CD8-positive, alpha-beta memory T cell (primary cell): ENCODE results near the gene C19orf12. TPM values are rescaled to one million over a fixed set of nuclear protein-coding genes. Genes with fewer than 3 reads are reported as not detected.
"Not testable (repeated sequence)": the region's sequence is repeated elsewhere in the genome, so short reads cannot be mapped to it uniquely, and the experiment has no call there.

ENCODE experiments used
- CTCF ChIA-PET: fragments of 350-600 bp; sonication (Branson Sonifier 250); formaldehyde crosslinking; loops from one replicate; lab custom pipeline; 2021; ENCODE audit warnings: antibody characterized with exemption; lab: Charles Lee
- POLR2A ChIA-PET: fragments of 350-600 bp; sonication (Branson Sonifier 250); formaldehyde crosslinking; loops from one replicate; lab custom pipeline; 2021; ENCODE audit warnings: antibody characterized with exemption; lab: Charles Lee
- DNase-seq, 5 donors: peaks; one replicate each; pipeline versions ENCODE4 v3.0.0 to v3.0.0-alpha.2; 2020 to 2022; ENCODE audit warnings: mixed read lengths in 1 of 5
- H3K27ac ChIP-seq: one replicate; pipeline ENCODE4 v1.7.0; 2013; ENCODE audit warnings: low read depth, mild to moderate bottlenecking, low read length, moderate library complexity
- H3K27me3 ChIP-seq: 2 replicates; pipeline ENCODE4 v1.7.0; 2013; ENCODE audit warnings: low read length, mild to moderate bottlenecking; ENCODE audit not compliant: insufficient read depth, poor library complexity, severe bottlenecking
- H3K36me3 ChIP-seq: 2 replicates; pipeline ENCODE4 v1.7.0; 2013; ENCODE audit warnings: mild to moderate bottlenecking, low read length, moderate library complexity; ENCODE audit not compliant: insufficient read depth
- H3K4me1 ChIP-seq: 2 replicates; pipeline ENCODE4 v1.7.0; 2013; ENCODE audit warnings: mild to moderate bottlenecking, low read length, moderate library complexity; ENCODE audit not compliant: insufficient read depth
- H3K4me3 ChIP-seq: 2 replicates; pipeline ENCODE4 v1.7.0; 2013; ENCODE audit warnings: mild to moderate bottlenecking, low read length
- H3K9me3 ChIP-seq: 2 replicates; pipeline ENCODE4 v1.7.0; 2013; ENCODE audit warnings: mild to moderate bottlenecking, low read length
- H3K27ac Mint-ChIP-seq, 8 donors: one replicate each; pipeline ENCODE4 v1.8.0; 2020 to 2021; ENCODE audit warnings: mixed read lengths in 8 of 8, mild to moderate bottlenecking in 6 of 8, inconsistent platforms in 3 of 8, moderate library complexity in 3 of 8
- H3K27me3 Mint-ChIP-seq, 2 donors: one replicate each; pipeline ENCODE4 v1.8.0; 2020 to 2021; ENCODE audit warnings: mixed read lengths in 2 of 2, mild to moderate bottlenecking in 1 of 2, moderate library complexity in 1 of 2
- H3K36me3 Mint-ChIP-seq, 3 donors: one replicate each; pipeline ENCODE4 v1.8.0; 2020 to 2021; ENCODE audit warnings: mixed read lengths in 3 of 3, inconsistent platforms in 1 of 3, mild to moderate bottlenecking in 1 of 3
- H3K4me1 Mint-ChIP-seq, 3 donors: one replicate each; pipeline ENCODE4 v1.8.0; 2020 to 2021; ENCODE audit warnings: mixed read lengths in 3 of 3, inconsistent platforms in 1 of 3, mild to moderate bottlenecking in 1 of 3
- H3K4me3 Mint-ChIP-seq, 7 donors: one replicate each; pipeline ENCODE4 v1.8.0; 2020 to 2021; ENCODE audit warnings: mixed read lengths in 7 of 7, mild to moderate bottlenecking in 6 of 7, moderate library complexity in 4 of 7, inconsistent platforms in 2 of 7
- H3K9me3 Mint-ChIP-seq, 5 donors: one replicate each; pipeline ENCODE4 v1.8.0; 2020 to 2022; ENCODE audit warnings: mixed read lengths in 5 of 5, mild to moderate bottlenecking in 3 of 5, moderate library complexity in 2 of 5, inconsistent platforms in 1 of 5
- polyA plus RNA-seq: library from polyadenylated mRNA; unstranded; fragments of 300-500 nt; fragmentation: Illumina TruSeq; gene quantifications from one replicate; pipeline ENCODE4 v1.2.3, GENCODE V29; 2021
- total RNA-seq, 2 experiments: library from RNA; stranded (reverse); gene quantifications; one replicate each; pipeline ENCODE4 v1.2.3, GENCODE V29; 2021

Gene C19orf12
- total and polyA plus RNA-seq, 3 experiments from 2014 or later = 32.3 to 35.3 (median 33.0) TPM

- no peaks in the 10 kb centered on the region for H3K9me3 Mint-ChIP-seq
- peak overlapping the region; percentile 72 to 93 (median 84) for H3K4me3 Mint-ChIP-seq
- peak in 1 of 5 donors; percentile 60 for DNase-seq
- ChIA-PET CTCF (interaction anchor here (0.8 to 9.3 kb wide), 8 partner anchors 16 to 163 kb away, joined by 3 to 175 read pairs (median 42); partner anchors contain the start of genes PLEKHF1 and POP4), POLR2A (interaction anchor here (0.6 to 6.2 kb wide), 4 partner anchors 17 to 105 kb away, joined by 5 to 60 read pairs (median 26); partner anchors contain the start of gene POP4)
- peaks cover 7% of the 10 kb centered on the region for H3K36me3 ChIP-seq
- H3K27me3 Mint-ChIP-seq = no peaks in the 10 kb centered on the region
- no peaks in the 10 kb centered on the region for H3K9me3 ChIP-seq
- peaks cover 66% of the 10 kb centered on the region for H3K4me1 ChIP-seq
- no peak overlapping the region for H3K27ac ChIP-seq
- H3K36me3 Mint-ChIP-seq = peaks cover 0 to 37% (median 3%) of the 10 kb centered on the region in 3 donors
- H3K27ac Mint-ChIP-seq = peak overlapping the region; percentile 80 to 100 (median 96)
- no peaks in the 10 kb centered on the region for H3K27me3 ChIP-seq
- peak overlapping the region; percentile 53 for H3K4me3 ChIP-seq
- H3K4me1 Mint-ChIP-seq = peaks cover 68 to 82% (median 81%) of the 10 kb centered on the region in 3 donors
Measured at GRCh38 chr19:29711584-29712132, 3.4 kb downstream of the C19orf12 start.

DNA sequence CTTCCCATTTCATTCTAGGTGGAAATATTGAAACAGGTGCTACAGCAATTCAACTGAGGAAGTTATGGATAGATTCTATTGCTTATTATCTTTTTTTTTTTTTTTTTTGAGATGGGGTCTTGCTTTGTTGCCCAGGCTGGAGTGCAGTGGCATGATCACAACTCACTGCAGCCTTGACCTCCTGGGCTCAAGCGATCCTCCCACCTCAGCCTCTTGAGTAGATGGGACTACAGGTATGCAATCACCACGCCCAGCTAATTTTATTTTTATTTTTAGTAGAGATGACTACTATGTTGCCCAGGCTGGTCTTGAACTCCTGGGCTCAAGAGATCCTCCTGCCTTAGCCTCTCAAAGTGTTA lies 5.6 kb downstream of the C19orf12 start:
- ChIA-PET CTCF (interaction anchor here (0.7 to 9.3 kb wide), 3 partner anchors 17 to 100 kb away, joined by 3 to 175 read pairs (median 168); partner anchors contain the start of gene POP4), POLR2A (interaction anchor here (0.7 kb wide), 1 partner anchor 43 kb away, joined by 4 read pairs; no protein-coding TSS in a partner anchor)
- peak overlapping the region in 1 of 7 donors; percentile 68 for H3K4me3 Mint-ChIP-seq
- H3K9me3 ChIP-seq, DNase-seq, H3K27ac ChIP-seq, H3K4me3 ChIP-seq, H3K27me3 Mint-ChIP-seq, H3K27me3 ChIP-seq, H3K9me3 Mint-ChIP-seq: not testable (repeated sequence)
- peaks cover 0 to 56% (median 6%) of the 10 kb centered on the region in 3 donors for H3K36me3 Mint-ChIP-seq
- H3K4me1 Mint-ChIP-seq = peaks cover 59 to 87% (median 74%) of the 10 kb centered on the region in 3 donors
- Histone ChIP-seq H3K36me3 (peaks cover 19% of the 10 kb centered on the region), H3K4me1 (peaks cover 55% of the 10 kb centered on the region)
- peak overlapping the region in 4 of 8 donors; percentile 79 to 89 (median 85) for H3K27ac Mint-ChIP-seq

DNA sequence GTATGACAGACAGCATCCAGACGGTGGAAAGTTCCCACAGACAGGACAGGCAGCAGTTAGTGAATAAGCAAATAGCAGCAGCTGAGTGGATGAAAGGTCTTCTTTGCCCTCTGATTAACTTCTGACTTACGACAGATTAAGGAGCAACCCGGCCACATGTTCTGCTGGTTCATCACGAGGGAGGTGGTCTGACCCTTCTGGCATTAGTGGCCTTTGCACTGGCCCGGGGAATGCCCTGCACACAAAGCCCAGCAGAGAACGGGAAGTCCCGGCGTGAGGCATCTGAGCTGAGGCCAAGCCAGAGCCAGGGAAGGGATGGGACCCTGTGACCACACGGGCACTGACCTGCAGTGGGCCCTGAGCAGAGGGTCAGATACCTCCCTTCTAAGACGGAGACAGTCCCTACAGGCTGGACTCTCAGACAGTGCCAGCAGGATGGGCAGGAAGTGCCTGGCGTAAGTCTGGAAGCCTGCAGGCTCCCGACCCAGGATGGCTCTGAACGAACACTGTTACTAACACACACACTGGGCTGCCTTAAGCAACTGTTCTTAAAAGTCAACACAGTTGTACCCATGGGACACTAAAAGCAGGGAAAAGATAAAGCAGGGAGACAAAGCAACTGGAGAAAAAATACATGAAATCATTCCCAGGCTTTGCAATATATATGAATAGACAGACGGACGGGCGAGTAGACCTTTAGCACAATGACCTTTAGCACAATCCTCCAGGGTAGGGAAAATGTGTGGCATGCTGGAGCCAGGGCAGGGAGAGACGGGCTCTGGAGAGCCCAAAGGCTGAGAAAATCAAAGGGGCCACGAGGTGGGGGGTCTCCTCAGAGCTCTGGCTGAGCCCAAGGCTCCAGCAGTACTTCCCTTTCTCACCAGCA lies 6.3 kb downstream of the C19orf12 start:
- Mint-ChIP-seq H3K9me3 (no peaks in the 10 kb centered on the region), H3K36me3 (peaks cover 0 to 60% (median 6%) of the 10 kb centered on the region in 3 donors), H3K27ac (peak overlapping the region; percentile 7 to 89 (median 77)), H3K4me1 (peaks cover 53 to 82% (median 68%) of the 10 kb centered on the region in 3 donors), H3K27me3 (no peaks in the 10 kb centered on the region), H3K4me3 (peak overlapping the region in 1 of 7 donors; percentile 68)
- Histone ChIP-seq H3K27me3 (no peaks in the 10 kb centered on the region), H3K27ac (no peak overlapping the region), H3K36me3 (peaks cover 19% of the 10 kb centered on the region), H3K9me3 (no peaks in the 10 kb centered on the region), H3K4me1 (peaks cover 49% of the 10 kb centered on the region), H3K4me3 (no peak overlapping the region)
- DNase-seq = no peak
- CTCF ChIA-PET = interaction anchor here (0.7 to 9.3 kb wide), 5 partner anchors 8 to 100 kb away, joined by 3 to 175 read pairs (median 24); partner anchors contain the start of gene POP4
- POLR2A ChIA-PET = interaction anchor here (0.7 kb wide), 1 partner anchor 43 kb away, joined by 4 read pairs; no protein-coding TSS in a partner anchor

DNA sequence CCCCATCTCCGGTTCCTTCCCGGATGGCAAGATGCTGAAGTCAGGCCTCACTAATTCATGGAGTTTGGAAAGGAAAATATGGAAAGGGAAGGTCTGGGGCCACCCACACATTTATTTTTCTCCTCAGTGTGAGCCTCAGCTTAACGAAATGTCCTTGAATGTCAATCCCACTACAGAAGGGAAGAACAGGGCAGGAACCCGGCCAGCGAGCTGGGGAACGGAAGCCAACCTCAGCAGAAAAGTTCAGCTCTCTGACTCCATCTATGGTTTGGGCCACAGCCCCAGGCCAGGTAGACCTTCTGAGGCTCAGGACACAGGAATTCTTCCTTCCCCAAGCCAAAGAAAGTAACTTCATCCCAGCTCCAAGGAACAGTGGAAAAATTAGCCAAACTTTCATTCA lies 8.4 kb downstream of the C19orf12 start:
- Mint-ChIP-seq H3K4me3 (no peak overlapping the region), H3K27ac (peak overlapping the region in 4 of 8 donors; percentile 12 to 78 (median 46)), H3K36me3 (peaks cover 0 to 78% (median 8%) of the 10 kb centered on the region in 3 donors), H3K9me3 (no peaks in the 10 kb centered on the region), H3K27me3 (no peaks in the 10 kb centered on the region), H3K4me1 (peaks cover 35 to 60% (median 47%) of the 10 kb centered on the region in 3 donors)
- no peaks in the 10 kb centered on the region for H3K27me3 ChIP-seq
- peaks cover 28% of the 10 kb centered on the region for H3K4me1 ChIP-seq
- H3K9me3 ChIP-seq = no peaks in the 10 kb centered on the region
- DNase-seq = no peak
- H3K27ac ChIP-seq = no peak overlapping the region
- peaks cover 26% of the 10 kb centered on the region for H3K36me3 ChIP-seq
- ChIA-PET POLR2A (no interaction called here), CTCF (interaction anchor here (1.1 to 3.4 kb wide), 4 partner anchors 10 to 95 kb away, joined by 5 to 24 read pairs (median 10); no protein-coding TSS in a partner anchor)
- H3K4me3 ChIP-seq = no peak overlapping the region

DNA sequence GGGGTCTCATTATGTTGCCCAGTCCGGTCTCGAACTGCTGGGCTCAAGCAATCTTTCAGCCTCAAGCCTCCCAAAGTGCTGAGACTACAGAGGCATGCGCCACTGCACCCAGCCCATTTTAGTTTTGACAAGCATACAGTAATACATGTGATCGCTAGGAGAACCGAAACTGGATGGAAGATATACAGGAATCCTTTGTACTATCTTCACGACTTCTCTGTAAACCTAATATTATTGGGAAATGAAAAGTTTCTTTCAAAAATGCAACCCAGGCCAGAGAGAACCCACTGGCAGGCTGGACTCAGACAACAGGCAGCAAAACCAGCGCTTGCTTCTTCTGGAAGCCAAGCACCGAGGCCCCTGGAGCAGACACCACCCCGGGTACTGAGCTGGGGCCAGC lies 9.4 kb downstream of the C19orf12 start:
- peaks cover 29% of the 10 kb centered on the region for H3K36me3 ChIP-seq
- ChIA-PET CTCF (interaction anchor here (1.8 to 3.4 kb wide), 3 partner anchors 11 to 95 kb away, joined by 7 to 24 read pairs (median 13); no protein-coding TSS in a partner anchor), POLR2A (no interaction called here)
- H3K9me3 Mint-ChIP-seq = no peaks in the 10 kb centered on the region
- H3K4me1 Mint-ChIP-seq = peaks cover 27 to 51% (median 37%) of the 10 kb centered on the region in 3 donors
- H3K36me3 Mint-ChIP-seq = peaks cover 0 to 79% (median 8%) of the 10 kb centered on the region in 3 donors
- no peak overlapping the region for H3K4me3 Mint-ChIP-seq
- DNase-seq = no peak
- no peaks in the 10 kb centered on the region for H3K9me3 ChIP-seq
- H3K27me3 ChIP-seq = no peaks in the 10 kb centered on the region
- H3K4me1 ChIP-seq = peaks cover 18% of the 10 kb centered on the region
- H3K27ac ChIP-seq = no peak overlapping the region
- peak overlapping the region in 5 of 8 donors; percentile 26 to 74 (median 47) for H3K27ac Mint-ChIP-seq
- no peak overlapping the region for H3K4me3 ChIP-seq
- no peaks in the 10 kb centered on the region for H3K27me3 Mint-ChIP-seq

- ChIA-PET CTCF (interaction anchor here (0.9 to 2.4 kb wide), 6 partner anchors 9 to 94 kb away, joined by 3 to 10 read pairs (median 6); partner anchors contain the start of gene C19orf12), POLR2A (interaction anchor here (0.9 kb wide), 1 partner anchor 99 kb away, joined by 3 read pairs; the partner anchor contains the start of gene POP4)
- Mint-ChIP-seq H3K27ac (peak overlapping the region; percentile 2 to 90 (median 70)), H3K27me3 (no peaks in the 10 kb centered on the region), H3K4me1 (peaks cover 18 to 43% (median 29%) of the 10 kb centered on the region in 3 donors), H3K4me3 (peak overlapping the region in 1 of 7 donors; percentile 40), H3K9me3 (no peaks in the 10 kb centered on the region), H3K36me3 (peaks cover 0 to 72% (median 8%) of the 10 kb centered on the region in 3 donors)
- Histone ChIP-seq H3K36me3 (peaks cover 29% of the 10 kb centered on the region), H3K4me3 (no peak overlapping the region), H3K27ac (no peak overlapping the region), H3K27me3 (no peaks in the 10 kb centered on the region), H3K4me1 (peaks cover 10% of the 10 kb centered on the region), H3K9me3 (no peaks in the 10 kb centered on the region)
- DNase-seq = no peak
Measured at GRCh38 chr19:29704562-29705558, 10.2 kb downstream of the C19orf12 start.
